DMS153 treated with DMSO at 0.1 percent for 48 hours (cell line): ENCODE measurements around the gene TSC22D4.
"Not testable (repeated sequence)": the region's sequence is repeated elsewhere in the genome, so short reads cannot be mapped to it uniquely, and the experiment has no call there.

Experiments used
- DNase-seq: peaks from one replicate; lab custom pipeline; 2025; ENCODE audit not compliant: unreplicated experiment; lab: John Stamatoyannopoulos, UW

TSC22D4 gene

DNA sequence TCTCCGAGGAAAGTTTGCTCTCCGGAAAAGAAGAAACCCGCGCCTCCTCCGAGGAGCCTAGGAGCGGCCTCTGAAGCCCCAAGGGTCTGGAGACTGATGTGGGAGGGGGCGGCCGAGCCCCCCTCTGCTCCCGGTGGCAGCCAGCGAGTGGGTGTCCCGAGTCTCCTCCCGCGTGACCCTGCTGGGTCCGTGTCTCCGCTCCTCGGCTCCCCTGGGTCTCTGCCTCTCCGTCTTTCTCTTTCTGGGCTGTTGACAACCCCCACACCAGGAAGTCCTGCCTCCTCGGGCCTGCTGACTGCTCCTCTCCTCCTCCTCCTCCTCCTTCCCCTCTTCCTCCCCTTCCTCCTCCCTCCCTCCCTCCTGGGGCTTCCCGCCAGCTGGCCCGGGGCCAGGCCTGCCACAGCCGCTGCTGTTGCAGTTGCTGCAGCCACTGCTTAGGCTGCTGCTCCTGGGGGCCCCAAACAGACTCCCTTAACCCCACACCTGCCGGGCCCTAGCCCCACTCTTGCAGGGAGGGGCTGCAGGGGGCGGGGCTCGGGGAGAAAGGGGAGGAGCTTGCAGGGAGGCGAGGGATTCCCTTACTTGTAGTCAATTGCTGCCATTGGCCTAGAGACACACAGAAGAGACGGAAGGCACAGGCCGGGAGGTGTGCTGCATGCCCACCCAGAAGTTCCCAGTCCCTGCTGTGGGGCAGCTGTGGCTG, at the start of gene TSC22D4:
Gene TSC22D4, minus strand, starts transcription at position 257 of the 703 bp plus-strand sequence. CDS start 1,176 bp downstream, outside the sequence.
- peak; percentile 73 for DNase-seq

DNA sequence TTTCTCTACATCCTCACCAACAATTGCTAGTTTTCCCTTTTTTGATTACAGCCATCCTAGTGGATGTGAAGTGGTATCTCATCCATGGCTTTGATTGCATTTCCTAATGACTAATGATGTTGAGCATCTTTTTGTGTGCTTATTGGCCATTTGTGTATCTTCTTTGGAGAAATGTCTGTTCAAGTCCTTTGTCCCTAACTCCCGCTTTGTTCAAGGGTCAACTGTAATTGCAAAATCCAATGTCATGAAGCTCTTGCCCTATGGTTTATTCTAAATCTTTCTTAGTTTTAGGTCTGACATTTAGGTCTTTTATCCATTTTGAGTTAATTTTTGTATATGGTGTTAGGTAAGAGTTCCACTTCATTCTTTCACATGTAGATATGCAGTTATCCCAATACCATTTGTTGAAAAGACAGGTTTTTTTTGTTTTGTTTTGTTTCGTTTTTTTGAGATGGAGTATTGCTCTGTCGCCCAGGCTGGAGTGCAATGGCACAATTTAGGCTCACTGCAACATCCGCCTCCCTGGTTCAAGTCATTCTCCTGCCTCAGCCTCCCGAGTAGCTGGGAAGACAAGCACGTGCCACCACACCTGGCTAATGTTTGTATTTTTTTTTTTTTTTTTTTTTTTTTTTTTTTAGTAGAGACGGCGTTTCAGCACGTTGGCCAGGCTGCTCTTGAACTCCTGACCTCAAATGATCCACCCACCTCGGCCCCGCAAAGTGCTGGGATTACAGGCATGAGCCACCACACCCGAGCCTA, 49.3 kb upstream of the TSC22D4 start:
- not testable (repeated sequence) for DNase-seq

DNA sequence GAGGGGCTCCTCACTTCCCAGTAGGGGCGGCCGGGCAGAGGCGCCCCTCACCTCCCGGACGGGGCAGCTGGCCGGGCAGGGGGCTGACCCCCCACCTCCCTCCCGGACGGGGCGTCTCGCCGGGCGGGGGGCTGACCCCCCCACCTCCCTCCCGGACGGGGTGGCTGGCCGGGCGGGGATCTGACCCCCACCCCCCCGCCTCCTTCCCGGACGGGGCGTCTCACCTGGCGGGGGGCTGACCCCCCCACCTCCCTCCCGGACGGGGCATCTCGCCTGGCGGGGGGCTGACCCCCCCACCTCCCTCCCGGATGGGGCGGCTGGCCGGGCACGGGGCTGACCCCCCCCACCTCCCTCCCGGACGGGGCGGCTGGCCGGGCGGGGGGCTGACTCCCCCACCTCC, 44.2 kb upstream of the TSC22D4 start:
- not testable (repeated sequence) for DNase-seq

DNA sequence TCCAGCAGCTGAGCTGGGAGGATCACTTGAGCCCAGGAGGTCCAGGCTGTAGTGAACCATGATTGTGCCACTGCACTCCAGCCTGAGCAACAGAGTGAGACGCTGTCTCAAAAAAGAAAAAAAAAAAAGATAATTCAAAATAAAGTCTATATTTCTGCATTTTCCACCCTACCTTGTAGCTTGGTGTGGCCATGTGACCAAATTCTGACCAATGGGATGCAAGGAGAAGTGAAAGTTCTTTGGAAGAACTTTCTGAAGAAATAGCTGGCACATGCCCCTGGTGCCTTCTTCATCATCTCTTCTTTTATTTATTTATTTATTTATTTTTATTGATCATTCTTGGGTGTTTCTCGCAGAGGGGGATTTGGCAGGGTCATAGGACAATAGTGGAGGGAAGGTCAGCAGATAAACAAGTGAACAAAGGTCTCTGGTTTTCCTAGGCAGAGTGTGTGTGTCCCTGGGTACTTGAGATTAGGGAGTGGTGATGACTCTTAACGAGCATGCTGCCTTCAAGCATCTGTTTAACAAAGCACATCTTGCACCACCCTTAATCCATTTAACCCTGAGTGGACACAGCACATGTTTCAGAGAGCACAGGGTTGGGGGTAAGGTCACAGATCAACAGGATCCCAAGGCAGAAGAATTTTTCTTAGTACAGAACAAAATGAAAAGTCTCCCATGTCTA, 43.0 kb upstream of the TSC22D4 start:
- DNase-seq = not testable (repeated sequence)

DNA sequence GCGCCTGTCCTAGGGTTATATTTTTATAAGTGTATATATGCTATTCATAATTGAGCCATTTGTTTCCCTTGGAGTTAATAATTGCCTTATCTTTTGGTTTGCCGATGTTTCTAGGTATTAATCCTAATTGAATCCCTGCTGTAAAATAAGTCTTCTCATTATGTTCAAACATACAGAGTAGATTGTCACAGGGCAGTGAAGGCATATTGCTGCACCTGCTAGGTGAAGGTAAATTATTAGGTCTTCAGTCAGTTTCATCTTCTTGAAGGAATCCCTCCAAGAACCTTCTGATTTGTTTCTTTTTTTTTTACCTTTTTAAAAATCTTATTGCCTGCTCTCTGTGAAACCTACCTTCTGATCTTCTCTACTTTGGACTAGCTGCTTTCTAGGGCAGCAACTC, 42.1 kb upstream of the TSC22D4 start:
- DNase-seq = no peak

DNA sequence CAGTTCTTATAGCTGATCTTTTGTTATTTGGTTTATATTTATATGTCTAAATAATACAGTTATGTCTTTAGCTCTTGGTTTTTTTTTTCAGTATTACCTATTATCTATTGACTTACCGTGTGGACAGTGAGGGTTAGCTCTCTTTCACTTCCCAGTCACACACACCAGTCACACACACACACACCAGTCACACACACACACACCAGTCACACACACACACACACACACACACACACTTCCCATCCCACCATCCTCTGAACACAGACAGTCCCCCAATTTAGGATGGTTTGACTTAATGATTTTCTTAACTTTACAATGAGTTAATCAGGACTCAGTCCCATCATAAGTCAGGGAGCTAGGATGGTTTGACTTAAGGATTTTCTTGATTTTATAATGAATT, 41.1 kb upstream of the TSC22D4 start:
- DNase-seq = no peak

DNA sequence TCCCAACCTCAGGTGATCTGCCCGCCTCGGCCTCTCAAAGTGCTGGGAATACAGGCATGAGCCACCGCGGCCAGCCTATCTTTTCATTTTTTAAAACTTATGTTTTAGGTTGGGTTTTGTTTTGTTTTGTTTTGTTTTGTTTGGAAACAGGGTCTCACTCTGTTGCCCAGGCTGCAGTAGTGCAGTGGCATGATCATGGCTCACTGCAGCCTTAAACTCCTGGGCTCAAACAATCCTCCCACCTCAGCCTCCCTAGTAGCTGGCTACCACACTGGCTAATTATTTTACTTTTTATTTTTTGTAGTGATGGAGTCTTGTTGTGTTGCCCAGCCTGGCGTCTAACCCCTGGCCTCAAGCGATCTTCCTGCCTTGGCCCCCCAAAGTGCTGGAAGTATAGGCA, 40.6 kb upstream of the TSC22D4 start:
- DNase-seq = no peak

DNA sequence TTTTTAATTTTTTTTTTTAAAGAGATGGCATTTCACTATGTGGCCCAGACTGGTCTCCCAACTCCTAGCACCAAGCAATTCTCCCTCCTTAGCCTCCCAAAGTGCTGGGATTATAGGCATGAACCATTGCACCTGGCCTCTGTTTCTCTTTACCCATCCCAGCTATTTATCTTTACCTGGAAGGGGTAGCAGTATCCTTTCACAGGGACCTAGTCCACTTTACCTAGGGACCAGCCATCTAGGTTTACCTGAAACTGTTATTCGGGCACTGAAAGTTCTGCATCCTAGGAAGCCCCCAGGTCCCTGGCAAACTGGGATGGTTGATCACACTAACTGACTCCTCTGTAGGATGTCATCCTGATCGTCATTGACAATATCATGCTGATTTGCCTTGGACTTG, 38.3 kb upstream of the TSC22D4 start:
- no peak for DNase-seq

DNA sequence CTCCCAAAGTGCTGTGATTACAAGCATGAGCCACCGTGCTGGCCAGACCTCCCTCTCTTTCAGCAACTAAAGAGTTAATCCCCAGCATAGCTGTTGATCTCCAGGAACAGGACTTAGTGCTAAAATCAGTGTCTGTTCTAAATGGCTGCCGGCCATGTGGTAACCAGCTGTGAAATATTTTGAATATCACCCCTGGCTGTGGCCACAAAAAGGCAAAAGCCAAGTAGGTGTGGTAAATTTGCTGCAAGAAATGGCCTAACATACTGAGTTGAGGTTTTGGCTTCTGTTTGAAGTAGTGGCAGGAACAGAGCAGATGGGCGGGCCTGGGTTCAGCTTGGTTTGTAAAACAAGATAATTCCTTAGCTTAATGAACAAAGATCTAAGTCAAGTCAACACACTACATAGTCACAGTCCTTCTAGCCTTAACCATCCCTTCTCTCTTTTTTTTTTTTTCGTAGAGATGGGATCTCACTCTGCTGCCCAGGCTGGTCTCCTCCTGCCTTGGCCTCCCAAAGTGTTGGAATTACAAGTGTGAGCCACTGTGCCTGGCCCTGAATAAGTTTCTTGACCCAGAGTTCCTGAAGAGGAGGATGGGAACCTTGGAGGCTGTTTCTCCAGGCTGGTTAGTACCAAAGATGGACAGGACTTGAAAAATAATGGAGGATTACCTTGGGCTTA, 37.3 kb upstream of the TSC22D4 start:
- no peak for DNase-seq

DNA sequence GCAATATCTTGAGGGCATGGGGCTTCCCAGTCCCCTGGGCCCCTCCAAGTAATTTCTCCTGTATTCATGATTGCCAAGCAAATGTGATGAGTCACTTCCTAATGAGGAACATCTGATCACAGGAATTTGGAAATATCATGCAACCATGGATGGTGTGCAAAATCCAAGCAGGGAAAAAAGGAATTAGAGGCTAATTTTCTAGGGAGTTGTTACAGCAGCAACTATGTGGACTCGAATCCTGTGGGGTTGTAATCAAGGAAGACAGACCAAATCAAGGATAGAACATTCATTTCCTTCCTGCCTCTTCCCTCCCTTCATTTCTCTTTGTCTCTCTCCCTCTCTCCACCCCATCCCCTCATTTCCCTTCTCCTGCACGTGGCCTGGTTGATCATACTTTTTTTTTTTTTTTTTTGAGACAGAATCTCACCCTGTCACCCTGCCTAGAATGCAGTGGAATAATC, 36.1 kb upstream of the TSC22D4 start:
- no peak for DNase-seq

DNA sequence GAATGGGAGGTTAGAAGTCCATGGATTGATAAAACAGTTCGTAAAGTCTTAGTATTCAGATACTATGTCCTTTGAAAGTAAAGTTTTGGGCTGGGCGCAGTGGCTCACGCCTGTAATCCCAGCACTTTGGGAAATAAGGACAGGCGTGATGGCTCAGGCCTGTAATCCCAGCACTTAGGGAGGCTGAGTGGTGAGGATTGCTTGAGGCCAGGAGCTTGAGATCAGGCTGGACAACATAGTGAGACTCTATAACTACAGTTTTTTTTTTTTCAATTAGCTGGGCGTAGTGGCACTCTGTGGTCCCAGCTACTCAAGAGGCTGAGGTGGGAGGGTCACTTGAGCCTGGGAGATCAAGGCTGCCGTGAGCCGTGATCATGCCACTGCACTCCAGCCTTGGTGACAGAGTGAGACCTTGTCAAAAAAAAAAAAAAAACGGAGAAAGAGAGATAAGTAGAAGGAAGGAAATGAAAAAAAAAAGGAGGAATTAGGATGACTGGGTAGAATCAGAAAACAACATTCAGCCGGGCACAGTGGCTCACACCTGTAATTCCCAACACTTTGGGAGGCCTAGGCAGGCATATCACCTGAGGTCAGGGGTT, 34.3 kb upstream of the TSC22D4 start:
- no peak for DNase-seq

DNA sequence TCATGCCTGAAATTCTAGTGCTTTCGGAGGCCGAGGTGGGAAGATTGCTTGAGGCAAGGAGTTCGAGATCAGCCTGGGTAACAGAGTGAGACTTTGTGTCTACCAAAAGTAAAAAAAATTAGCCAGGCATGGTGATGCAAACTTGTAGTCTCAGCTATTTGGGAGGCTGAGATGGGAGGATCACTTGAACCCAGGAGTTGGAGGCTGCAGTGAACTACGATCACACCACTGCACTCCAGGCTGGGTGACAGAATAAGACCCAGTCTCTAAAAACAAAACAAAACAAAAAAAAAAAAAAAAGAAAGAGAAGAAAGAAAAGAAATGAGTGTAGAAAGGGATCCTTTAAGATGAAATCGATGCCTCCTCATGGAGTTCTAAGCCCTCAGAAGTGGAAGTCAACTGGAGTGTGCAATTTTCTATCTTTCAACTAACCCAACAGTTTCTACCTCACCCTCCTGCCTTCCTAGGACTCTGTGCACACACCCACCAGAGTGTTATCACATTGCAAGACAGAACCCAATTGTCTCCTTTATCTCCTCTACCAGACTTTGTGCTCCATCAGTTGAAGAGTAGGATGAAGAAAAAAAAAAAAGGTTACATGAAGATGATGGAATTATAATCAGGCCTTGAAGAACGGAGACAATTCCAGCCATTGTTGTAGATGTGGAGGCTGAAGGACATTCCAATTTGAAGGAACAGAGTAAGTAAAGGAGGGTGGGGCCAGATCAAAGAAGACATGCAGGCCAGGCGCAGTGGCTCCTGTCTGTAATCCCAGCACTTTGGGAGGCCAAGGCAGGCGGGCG, 31.6 kb upstream of the TSC22D4 start:
- no peak for DNase-seq

DNA sequence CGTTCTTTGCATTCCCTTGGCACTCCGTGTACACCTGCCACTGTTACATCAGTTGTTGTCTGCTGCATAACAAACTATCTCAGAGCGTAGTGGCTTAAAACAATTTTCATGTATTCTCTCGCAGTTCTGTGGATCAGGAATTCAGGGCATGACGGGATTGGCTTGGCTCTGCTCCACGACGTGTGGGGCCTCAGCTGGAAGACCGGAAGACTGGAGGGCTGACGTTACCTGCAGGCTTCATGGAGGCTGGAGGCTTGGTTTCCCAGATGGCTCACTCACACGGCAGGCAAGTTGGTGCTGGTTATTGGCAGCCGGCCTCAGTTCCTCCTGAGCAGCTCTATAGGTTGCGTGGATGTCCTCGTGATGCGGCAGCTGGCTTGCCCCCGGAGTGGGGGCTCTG, 30.2 kb upstream of the TSC22D4 start:
- DNase-seq = no peak

DNA sequence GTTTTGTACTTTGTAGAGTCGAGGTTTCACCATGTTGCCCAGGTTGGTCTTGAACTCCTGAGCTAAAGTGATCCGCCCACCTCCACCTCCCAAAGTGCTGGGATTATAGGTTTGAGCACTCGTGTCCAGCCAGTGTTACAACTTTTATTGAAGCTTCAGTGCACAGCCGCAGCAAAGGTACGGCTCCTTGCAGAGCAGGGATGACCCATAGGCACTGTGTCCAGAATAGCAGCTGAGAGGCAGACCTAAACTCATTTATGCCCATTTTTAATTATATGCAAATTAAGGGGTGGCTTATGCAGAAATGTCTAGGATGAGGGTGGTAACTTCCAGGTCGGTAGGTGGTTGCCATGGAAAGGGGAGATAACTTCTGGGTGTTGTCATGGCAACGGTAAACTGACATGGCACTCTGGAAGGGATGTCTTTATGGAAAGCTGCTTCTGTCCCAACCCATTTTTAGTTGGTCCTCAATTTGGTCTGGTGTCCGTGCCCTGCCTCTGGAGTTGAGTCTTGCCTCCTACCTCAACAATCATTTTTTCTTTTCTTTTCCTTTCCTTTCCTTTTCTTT, 27.4 kb upstream of the TSC22D4 start:
- DNase-seq = no peak

DNA sequence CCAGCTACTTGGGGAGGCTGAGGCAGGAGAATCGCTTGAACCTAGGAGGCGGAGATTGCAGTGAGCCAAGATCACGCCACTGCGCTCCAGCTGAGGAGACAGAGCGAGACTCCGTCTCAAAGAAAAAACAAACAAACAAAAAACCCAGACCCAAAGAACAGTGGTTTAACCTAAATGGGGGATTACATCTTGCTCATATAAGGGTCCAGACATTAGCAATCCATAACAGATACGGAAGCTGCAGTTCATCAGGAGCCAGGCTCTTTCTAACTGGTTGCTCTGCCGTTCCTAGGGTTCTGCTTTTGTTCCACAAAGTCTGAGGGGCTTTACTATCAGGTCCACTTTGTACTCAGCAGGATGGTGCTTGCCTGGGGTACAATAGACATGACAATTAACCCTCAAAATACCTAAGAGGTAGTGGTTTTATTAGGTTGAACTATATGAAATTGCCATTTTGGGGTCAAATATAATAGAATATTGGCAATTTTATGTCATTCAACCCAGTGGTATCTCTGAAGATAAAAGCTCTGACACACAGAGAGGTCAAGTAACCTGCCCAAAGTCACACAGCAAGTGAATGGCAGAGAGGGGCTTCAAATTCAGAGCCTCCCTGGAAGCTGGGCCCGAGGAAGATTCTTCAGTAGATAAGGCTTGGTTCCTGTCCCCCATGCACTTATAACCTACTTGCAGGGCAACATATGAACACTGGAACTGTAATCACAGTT, 26.0 kb upstream of the TSC22D4 start:
- DNase-seq = no peak

DNA sequence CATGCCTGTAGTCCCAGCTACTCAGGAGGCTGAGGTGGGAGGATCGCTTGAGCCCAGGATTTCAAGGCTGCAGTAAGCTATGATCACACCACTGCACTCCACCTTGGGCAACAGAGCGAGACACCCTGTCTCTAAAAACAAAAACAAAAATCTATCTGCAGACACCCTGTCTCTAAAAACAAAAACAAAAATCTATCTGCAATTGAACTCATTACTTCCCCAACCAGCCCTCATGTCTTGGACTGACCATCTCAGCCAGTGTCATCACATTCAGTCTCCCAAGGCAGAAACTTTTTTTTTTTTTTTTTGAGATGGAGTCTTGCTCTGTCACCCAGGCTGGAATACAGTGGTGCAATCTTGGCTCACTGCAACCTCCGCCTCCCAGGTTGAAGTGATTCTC, 25.0 kb upstream of the TSC22D4 start:
- not testable (repeated sequence) for DNase-seq

DNA sequence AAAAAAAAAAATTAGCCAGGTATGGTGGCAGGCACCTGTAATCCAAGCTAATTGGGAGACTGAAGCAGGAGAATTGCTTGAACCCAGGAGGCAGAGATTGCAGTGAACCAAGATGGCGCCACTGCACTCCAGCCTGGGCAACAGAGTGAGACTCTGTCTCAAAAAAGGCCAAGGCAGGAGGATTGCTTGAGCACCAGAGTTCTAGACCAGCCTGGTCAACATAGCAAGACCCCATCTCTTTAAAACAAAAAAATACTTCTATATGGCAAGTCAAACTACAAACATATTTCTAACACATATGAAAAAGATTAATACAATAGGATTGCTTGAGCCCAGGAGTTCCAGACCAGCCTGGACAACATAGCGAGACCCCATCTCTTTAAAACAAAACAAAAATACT, 21.7 kb upstream of the TSC22D4 start:
- DNase-seq = not testable (repeated sequence)

DNA sequence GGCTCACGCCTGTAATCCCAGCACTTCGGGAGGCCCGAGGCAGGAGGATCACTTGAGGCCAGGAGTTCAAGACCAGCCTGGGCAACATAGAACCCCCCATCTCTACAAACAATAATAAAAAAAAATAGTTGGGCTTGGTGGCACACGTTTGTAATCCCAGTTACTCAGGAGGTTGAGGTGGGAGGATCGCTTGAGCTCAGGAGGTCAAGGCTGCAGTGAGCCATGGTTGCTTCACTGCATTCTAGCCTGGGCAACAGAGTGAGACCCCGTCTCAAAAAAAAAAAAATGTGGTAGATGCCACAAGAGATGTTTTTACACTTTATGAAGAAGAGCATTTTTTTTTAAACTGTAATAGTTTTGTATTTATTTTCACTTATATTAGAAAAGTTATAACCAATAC, 17.5 kb upstream of the TSC22D4 start:
- DNase-seq = no peak
